Activated CD4-positive, CD25-positive, alpha-beta regulatory T cell treated with anti-CD3 and anti-CD28 coated beads, Interleukin-2, amount 50 U/mL, for 16 hours (primary cell): ENCODE measurements around the gene HMGN4.

Experiments
- DNase-seq: peaks from one replicate; pipeline ENCODE4 v3.0.0-alpha.2; 2020; ENCODE audit warnings: low read depth, low spot score

HMGN4 gene

DNA sequence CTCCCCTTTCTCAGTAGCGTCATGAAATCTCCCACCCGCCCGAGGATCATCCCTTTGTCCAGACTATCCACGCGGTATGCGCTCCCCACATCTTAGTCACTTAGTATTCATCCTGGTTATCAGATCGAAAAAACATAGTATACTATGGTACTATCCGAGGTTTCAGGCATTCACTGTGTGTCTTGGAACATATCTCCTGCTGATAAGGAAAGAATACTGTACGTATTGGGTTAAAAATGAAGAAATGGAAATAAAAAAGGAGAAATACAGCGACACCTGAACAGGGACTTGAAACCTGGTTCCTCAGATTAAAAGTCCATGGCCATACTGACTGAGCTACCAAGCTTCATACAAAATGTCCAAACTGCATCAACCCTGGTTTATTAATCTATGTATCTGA is 14.0 kb downstream of the HMGN4 start:
- DNase-seq: no peak

DNA sequence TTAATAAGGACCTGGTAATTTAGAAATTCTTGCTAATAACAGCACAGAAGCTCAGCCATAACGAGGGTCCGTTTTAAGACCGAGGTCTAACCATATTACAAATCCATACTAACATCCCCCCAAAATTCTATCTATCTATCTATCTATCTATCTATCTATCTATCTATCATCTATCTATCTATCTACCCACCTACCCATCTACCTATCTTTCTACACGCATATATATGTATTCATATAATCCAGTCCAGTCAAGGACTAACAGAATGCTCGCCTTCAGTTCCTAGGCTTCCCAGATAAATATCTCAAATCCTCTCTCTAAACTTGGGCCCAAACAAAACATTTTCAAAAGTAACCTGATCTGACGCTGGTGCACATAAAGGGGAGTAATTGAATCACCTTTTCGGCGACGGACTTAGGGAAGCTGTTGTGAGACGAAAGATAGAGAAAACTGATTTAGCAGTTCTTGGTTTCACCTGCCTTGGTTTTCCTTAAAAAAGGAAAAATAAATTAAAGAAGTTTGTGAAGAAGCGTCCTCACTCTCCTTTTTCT is 14.5 kb downstream of the HMGN4 start:
- DNase-seq: no peak

DNA sequence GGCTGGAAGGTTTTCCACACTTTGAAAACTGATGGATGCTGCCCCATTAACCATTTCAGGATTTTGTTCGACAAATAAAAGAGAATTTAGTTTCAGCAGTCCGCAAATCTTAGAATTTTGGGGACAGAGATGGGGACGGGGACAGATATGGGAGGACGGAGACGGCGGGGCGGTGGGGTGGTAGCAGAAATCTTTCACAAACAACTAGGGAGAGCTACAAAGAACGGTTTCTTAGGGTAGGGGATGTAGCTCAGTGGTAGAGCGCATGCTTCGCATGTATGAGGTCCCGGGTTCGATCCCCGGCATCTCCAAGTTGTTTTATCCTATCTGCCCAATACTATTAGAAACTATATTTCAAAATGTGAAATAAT is 15.1 kb downstream of the HMGN4 start:
- DNase-seq: peak; percentile 55

DNA sequence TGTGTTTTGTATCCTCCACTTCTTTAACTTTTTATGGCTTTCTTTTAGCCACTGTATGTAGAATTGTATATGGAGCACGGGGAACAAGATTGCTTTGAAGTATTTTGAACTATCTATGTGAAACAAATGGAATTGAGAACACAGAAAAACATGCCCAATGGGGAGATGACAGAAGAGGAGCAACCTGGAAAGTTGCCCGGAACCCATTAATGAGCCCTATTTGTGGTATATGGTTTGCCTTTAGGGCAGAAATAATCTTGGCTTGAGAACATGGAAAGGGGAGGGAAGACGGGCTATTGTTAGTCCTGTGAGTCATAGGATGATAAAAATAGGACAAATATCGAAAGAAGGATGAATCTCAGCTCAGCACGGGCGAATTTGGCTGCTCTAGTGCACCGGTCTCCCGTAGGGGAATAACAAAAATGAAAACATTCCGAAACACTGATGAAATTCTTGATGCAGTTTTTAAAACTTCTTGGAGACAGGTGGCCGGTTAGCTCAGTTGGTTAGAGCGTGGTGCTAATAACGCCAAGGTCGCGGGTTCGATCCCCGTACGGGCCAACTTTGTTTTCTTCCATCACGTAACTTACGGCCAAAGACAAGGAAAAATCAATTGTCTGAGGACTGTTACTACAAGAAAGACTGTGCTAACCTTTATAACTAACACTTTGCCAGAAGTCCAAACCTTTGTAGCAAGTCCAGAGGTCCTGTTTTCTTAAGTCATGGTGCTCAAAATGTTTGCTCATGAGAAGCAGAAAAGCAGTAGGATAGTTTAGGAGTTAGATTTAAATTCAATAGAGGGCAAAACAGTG is 15.7 kb downstream of the HMGN4 start:
- DNase-seq: peak; percentile 66

GRCh38 chr6:26554447-26554696 is 16.2 kb downstream of the HMGN4 start:
- no peak for DNase-seq

DNA sequence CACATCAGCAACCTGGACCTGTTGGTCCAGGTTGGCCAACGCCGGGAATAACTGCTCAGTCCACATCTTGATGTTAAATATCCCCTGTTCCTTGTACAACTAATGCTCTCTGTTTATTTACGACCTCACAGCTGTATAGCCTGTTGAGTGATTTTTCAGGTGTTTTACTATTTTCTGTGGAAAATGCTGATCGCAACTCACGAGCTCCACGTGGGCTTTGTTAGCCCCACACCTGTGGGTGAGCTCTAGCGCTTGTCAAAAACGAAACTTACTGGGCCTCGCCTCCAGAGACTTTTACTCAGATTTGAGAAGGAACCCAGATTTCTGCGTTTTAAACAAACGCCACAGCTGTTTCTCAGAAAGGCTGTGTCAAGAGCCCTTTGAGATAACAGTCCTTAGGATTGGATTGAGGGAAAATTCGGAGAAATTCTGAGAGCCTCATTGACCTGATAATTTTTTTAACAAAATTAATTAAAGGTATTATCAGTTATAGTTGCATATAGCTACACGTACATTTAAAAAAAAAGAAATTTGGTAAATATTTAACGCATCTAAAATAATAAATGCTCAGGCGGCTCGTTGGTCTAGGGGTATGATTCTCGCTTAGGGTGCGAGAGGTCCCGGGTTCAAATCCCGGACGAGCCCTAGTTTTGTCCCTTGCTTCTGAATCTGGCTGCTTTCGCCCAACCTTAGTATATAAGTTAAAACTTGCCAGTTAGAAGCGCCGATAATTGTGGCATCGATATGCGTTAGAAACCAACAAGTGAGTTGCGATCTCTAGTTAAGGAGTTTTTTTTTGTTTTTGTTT is 16.7 kb downstream of the HMGN4 start:
- DNase-seq: peak; percentile 21

DNA sequence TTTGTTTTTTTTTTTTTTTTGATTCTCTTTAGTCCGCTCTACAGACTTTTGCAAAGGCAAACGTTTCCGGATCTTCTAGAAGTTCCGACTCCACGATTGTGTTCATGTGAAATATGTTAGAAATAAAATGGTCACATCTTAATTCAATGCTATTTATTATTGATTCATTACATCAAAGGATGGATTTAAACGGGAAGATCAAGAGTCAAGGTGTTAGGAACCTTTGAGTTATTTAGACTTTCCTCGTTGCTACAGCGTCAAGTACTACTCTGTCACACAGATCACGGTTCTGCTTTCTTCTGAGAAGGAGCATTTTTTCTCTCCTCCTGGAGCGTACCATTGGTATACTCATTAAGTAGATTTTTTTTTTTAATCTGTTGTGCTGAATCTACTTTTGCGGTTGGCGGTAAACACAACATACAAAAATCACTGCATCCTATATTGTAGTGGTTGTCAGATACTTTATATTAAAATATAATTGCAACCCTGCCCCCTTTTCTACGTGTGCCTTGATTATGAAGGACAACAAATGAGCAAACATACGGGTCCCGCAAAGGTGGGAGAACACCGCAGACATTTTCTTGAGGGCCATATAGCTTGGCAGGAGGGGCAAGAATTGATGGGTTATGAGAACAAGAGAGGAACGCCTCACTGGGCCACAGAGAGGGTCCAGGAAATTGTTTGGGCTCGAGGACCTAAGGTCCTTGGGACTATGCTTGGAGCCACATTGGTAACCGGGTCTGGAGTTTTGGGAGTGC is 17.5 kb downstream of the HMGN4 start:
- no peak for DNase-seq

DNA sequence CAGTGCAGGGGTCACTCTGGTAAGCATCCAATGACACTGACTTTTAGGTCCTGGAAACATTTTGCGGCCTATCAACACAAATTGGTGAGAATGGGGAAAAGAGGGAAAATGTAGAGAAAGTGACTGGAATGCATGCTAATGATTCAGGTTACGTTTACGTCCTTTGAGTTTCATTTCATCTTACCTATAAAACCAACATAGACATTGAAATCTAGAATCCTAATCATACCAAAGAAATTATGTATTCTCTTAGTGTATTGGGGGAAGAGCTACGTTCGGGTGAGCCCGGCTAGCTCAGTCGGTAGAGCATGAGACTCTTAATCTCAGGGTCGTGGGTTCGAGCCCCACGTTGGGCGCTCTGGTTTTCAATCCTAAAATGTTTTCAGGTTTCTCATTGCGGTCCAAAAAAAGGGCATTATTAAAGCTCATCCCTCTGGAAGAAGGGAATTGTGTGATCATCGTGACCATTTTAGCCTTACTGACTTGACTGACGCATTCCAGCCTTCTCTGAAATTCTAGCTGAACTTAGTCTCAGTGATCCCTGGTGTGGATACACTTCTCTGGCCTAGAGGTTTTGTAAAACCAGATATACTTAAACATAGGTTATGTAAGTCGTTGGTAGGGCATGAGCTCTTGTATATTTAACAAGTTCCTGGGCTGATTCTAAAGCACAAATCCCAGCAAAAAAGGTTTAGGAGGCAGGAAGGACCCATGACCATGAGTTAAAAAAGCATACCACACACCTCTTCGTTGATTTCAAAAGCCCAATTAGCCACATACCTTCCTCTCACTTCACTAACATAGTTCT is 18.3 kb downstream of the HMGN4 start:
- no peak for DNase-seq

GRCh38 chr6:26561533-26562466 is 23.6 kb downstream of the HMGN4 start:
- no peak for DNase-seq

DNA sequence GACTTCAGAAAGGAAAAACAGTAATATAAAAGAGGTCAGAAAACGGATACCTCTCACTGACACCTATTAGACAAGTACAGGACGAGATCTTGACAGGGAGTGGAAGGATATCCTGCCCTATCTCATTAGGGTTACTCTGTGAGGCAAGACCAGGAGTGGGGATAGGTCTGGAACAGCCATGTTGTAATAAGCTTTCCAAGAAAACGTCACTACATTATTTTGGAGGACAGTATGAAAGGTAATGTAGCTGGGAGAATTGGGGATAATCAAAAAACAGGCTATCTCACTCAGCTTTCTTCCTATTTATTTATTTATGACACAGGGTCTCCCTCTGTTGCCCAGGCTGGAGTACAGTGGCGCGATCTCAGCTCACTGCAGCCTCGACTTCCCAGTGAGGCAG is 25.3 kb downstream of the HMGN4 start:
- no peak for DNase-seq

DNA sequence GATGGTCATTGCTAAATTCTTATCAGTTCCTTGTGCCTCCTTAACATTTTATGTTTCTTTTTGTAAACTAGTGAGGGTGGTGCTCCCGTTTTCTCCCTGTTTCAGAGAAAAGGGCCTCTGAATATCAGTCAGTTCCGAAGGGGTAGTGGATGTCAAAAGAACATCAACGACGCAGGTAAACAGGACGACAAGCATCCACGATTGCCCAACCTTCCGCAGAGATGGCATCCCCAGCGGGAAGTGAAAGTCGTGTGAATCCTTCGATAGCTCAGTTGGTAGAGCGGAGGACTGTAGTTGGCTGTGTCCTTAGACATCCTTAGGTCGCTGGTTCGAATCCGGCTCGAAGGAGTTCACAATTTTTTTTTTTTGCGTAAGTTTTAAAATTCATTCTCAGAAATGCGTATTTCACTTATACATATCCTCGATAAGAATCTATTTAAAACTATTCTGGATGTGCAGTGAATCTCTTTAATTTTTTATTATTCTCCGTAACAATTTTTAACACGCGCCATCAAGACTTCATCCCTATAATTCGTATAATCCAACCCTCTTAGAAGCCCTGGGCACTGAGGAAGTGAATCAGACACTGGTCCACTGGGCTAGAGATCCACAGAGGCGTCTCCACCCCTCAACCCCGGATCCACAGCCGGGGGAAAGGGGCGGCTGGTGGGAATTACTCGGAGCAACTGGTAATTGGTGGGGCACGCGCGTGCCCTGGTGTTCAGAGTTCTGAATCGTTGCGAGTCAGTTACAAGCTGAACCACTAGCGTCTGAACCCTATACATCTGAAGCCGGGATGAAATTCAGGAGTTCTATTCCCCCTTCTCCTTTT is 30.7 kb downstream of the HMGN4 start:
- DNase-seq: peak; percentile 98

GRCh38 chr6:26569433-26569764 is 31.2 kb downstream of the HMGN4 start:
- no peak for DNase-seq

- no peak for DNase-seq
These were observed 32.1 kb downstream of the HMGN4 start for GRCh38 chr6:26570027-26570809.

DNA sequence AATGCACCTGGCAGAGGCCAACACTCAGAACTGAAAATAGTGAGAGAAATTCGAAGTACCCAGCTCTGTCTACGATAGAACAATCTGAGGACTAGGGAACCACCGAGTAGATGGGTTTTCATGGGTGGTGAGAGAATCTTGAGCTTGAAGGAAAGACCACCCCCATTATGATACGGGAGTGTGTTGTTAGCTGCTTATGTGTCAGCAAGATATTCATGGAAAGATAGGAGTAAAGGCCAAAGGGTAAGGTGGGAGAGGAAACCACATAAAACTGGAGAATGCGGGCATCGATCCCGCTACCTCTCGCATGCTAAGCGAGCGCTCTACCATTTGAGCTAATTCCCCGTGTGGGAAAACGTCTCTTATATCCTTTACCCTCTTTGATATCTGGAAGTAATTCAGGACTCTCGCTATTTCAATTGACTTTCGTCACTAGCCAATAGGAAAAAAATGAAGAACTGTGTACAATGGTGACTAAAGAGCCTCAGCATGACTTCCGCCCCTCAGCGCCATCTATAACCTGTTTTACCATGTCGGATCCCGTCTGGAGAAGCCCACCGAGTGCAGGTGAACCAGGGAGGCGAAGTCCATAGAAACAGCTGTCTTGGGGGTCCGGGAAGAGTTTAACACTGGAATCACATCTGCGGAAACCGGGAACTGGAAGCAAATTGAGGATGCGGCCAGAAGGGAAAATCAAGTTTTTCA is 33.6 kb downstream of the HMGN4 start:
- DNase-seq: no peak

DNA sequence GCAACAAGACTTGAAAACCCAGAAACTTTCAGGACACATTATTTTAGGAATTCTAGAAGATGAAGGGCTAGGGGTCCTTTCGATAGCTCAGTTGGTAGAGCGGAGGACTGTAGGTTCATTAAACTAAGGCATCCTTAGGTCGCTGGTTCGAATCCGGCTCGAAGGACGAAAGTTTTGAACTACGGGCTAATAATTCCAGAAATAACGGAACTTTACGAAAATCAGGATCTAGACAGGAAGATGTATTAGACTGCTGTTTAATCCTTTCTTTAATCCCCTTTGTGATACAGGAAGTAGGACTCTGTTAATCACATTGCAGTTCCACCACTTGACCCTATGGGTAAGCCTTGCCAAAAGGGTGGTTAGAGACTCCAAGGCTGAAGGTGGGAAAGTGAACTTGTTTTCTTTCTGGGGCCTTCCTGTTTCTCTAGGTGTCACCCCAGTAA is 37.4 kb downstream of the HMGN4 start:
- no peak for DNase-seq

DNA sequence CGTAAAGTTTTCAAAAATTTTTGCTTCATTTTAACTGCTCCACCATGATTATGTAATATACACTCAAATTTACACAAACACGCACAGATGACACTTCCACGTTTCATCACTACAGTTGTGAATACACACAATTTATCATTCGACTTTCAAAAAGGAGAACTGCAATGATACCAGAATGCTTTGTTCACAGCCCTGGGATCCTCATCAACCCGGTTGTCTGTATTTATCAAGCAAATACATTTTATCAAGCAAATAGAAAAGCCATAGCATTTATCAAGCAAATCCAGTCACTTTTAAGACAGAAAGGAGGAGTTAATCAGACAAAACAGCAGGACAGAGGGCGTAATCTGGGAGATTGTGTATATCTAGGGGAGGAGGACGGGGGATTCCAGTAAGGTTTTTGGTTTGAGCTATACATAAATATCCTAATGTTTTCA is 38.3 kb downstream of the HMGN4 start:
- DNase-seq: no peak

GRCh38 chr6:26576929-26577719 is 39.0 kb downstream of the HMGN4 start:
- no peak for DNase-seq
